Measurements from ENCODE around the gene LRRC57. TPM values are rescaled to one million over a fixed set of nuclear protein-coding genes. Genes with fewer than 3 reads are reported as not detected.
A peak's percentile ranks its signal among the peaks of the same experiment; 100 is the strongest.

LRRC57 gene
- total and polyA plus RNA-seq, 2 of the 8 experiments (the other 6 are each of a cell fraction or from before 2014, with no cell fraction given) = 5.0 to 12.7 TPM

DNA sequence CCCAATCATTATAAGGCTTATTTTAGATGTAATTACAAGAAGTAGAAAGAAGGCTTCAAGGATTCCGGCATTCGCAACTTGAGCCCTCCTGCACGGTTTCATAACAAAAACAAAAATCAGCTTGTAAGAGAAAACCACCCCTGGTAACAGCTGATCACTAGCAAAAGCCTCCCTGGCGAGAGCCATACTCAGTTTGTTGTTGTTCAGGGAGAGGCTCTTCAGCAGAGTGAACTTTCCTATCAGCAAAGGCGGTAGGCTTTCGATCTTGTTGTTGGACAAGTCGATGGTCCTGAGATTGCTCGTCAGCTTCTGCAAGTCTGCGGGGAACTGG lies 710 bp downstream of the LRRC57 start:
- Histone ChIP-seq H3K9ac (replicated peaks in 1 of 4; ENCODE audit: extremely low read depth in 1 of 4, low read depth in 3 of 4, low read length in 3 of 4) (peak overlapping the region; percentile 80 to 97 (median 95)), H3K79me1 (ENCODE audit: low read depth, low read length) (peaks cover 2% of the 10 kb centered on the region; the same call in 1 of the 2 replicates), H3K79me2 (ENCODE audit: control insufficient read depth in 1 of 2, insufficient read depth in 2 of 2, low read length in 2 of 2) (peaks cover 0 to 33% of the 10 kb centered on the region in 2 experiments; a peak in 3 of 4 replicates), H2BK5ac (ENCODE audit: low read depth, low read length) (0 out of 2 replicates have a peak overlapping the region, but pooled peaks have one; percentile 90), H3K23ac (ENCODE audit: insufficient read length) (no peak overlapping the region), H2BK15ac (ENCODE audit: low read length) (no peak overlapping the region), H3K9me3 (ENCODE audit: insufficient read depth in 2 of 2, low read depth in 1 of 2, low read length in 1 of 2) (no peaks in the 10 kb centered on the region), H2BK12ac (ENCODE audit: low read depth, low read length) (no peak overlapping the region), H4K8ac (ENCODE audit: extremely low read depth, insufficient read depth, low read length) (no peak overlapping the region), H3K23me2 (ENCODE audit: low read depth, low read length) (no peaks in the 10 kb centered on the region; the same call in 1 of the 2 replicates), H3K36me3 (ENCODE audit: control insufficient read depth in 2 of 4, insufficient read depth in 4 of 4, low read length in 3 of 4) (peaks cover 0 to 18% (median 5%) of the 10 kb centered on the region in 4 experiments; a peak in 5 of 8 replicates), H4K91ac (replicated peaks; ENCODE audit: insufficient read length, low read length) (no peak overlapping the region), H3K4me3 (ENCODE audit: extremely low read depth in 1 of 4, insufficient read depth in 2 of 4, low read depth in 3 of 4, low read length in 4 of 4) (peak overlapping the region; percentile 92 to 97 (median 96)), H4K20me1 (replicated peaks in 1 of 2; ENCODE audit: control insufficient read depth in 1 of 2, insufficient read depth in 2 of 2, low read length in 2 of 2) (no peaks in the 10 kb centered on the region), H2BK20ac (ENCODE audit: low read length) (no peak overlapping the region), H4K5ac (ENCODE audit: insufficient read length, low read depth, low read length) (no peak overlapping the region), H3K18ac (ENCODE audit: extremely low read depth, low read length) (no peak overlapping the region), H3K27me3 (replicated peaks in 1 of 4; ENCODE audit: control insufficient read depth in 3 of 4, extremely low read depth in 1 of 4, insufficient read depth in 3 of 4, low read length in 3 of 4) (no peaks in the 10 kb centered on the region), H3K4me2 (ENCODE audit: insufficient read depth in 1 of 2, low read depth in 2 of 2, low read length in 2 of 2) (peak overlapping the region; percentile 84 to 86), H3K4ac (replicated peaks; ENCODE audit: insufficient read length, low read depth, low read length) (no peak overlapping the region), H3K14ac (ENCODE audit: insufficient read length) (no peak overlapping the region), H3K56ac (replicated peaks; ENCODE audit: insufficient read length, low read depth, low read length) (no peak overlapping the region), H2AK5ac (ENCODE audit: low read depth, low read length) (no peak overlapping the region), H3K4me1 (replicated peaks in 1 of 4; ENCODE audit: control insufficient read depth in 3 of 4, insufficient read depth in 4 of 4, low read length in 3 of 4) (peaks cover 0 to 3% (median 0%) of the 10 kb centered on the region in 4 experiments; a peak in 2 of 7 replicates), H2AFZ (ENCODE audit: low read length) (peak overlapping the region; percentile 67), H3K27ac (ENCODE audit: low read depth, low read length) (no peak overlapping the region), H2BK120ac (replicated peaks; ENCODE audit: low read depth, low read length) (no peak overlapping the region)
- FAIRE-seq (no peak), DNase-seq (ENCODE audit: low read depth in 1 of 2, low spot score in 2 of 2) (no peak)
- ChIA-PET CTCF (ENCODE audit: partially characterized antibody) (interaction anchor here (1.6 to 2.4 kb wide), 2 partner anchors 102 to 104 kb away, joined by 4 to 9 read pairs; no protein-coding TSS in a partner anchor), POLR2A (ENCODE audit: partially characterized antibody) (interaction anchor here (0.7 to 2.0 kb wide), 13 partner anchors 8 to 122 kb away, joined by 3 to 11 read pairs (median 4); partner anchors contain the start of genes STARD9 and ZNF106)
- TF ChIP-seq RFX5 (IDR thresholded peaks at IDR 0.05; ENCODE audit: borderline replicate concordance, low read depth, low read length) (0 out of 2 replicates have a peak, but pooled peaks have one; percentile 15), TBP (IDR thresholded peaks at IDR 0.05; ENCODE audit: low read depth, low read length) (no peak)
- WGBS, 2 experiments (ENCODE audit: extremely low coverage in 1 of 2, insufficient coverage in 1 of 2, insufficient read length in 1 of 2, insufficient replicate concordance in 2 of 2, low coverage in 1 of 2, low lambda C conversion rate in 2 of 2, missing lambda C conversion rate in 1 of 2) = 12% methylated on average over 9 of the region's 9 CpGs; no CpG with 5 or more reads in 1 of the 2 experiments
